ENCODE results near the gene ARHGEF4.
A peak's percentile ranks its signal among the peaks of the same experiment; 100 is the strongest.

ARHGEF4 gene

DNA sequence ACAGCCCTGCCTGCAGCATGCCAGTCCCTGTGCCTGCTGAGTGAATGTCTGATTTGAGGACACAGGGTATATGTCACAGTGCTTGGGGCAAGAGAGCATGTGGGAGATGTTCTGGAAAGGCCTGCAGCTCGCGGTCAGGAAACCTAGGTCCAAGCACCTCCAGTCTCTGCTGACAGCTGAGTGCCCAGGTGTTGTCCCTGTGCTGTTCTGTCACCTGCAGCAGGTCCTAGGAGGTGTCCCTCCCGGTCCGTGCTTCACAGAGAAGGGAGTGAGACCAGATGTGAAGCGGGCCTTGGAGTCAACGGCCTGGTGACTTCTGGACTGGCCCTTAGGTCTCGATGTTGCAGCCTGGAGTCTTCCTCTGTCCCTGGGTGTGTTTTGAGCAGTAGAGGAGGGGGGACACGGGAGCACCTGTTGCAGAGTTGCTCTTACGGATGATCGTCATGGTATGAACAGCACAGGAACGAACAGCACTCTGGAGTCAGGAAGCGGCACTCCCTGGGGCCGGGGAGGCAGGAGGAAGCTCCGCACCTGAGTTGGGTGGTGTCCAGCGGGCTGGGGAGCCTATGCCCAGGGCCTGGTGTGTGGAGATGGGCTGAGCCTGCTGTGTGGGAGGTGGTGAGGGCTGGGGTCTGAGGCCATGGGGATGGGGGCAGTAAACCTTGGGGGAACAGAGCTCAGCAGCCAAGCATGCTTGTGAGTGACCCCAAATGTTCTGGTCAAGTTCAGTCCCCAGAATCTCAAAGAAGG, 21.6 kb upstream of the ARHGEF4 start:
- Histone ChIP-seq H3K4me2 (no peak overlapping the region), H3K27me3 (peaks cover 0 to 1% (median 0%) of the 10 kb centered on the region in 11 experiments; a peak in 2 of 22 replicates), H3K27ac (no peak overlapping the region), H3K9me3 (replicated peaks in 1 of 11) (no peaks in the 10 kb centered on the region), H3K4me1 (peaks cover 11 to 15% (median 13%) of the 10 kb centered on the region in 10 experiments), H3K36me3 (no peaks in the 10 kb centered on the region), H4K20me1 (no peaks in the 10 kb centered on the region), H3K4me3 (no peak overlapping the region), H3K9ac (no peak overlapping the region)
- TF ChIP-seq Cebpa-rat (IDR thresholded peaks at IDR 0.05), result no peak

DNA sequence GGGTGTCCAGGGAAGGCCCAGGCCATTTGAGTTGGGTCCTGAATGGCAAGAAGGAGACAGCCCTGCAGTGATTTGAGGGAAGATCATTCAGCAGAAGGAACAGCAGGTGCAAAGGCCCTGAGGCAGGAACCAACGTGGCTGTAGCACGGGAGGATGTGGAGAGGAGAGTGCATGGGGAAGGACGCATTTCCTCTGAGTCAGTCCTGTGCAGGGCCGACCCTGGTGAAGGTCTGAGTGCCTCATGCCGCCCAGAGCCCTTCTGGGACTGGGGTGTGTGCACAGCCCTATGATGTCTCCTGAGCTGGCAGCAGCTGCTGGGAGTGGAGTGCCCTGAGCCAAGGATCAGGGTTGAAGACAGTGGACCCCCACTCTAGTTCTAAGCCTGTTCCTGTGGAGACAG, 17.9 kb upstream of the ARHGEF4 start:
- peaks cover 0 to 9% (median 0%) of the 10 kb centered on the region in 11 experiments; a peak in 3 of 22 replicates for H3K27me3 ChIP-seq
- H3K36me3 ChIP-seq, result no peaks in the 10 kb centered on the region
- H3K4me1 ChIP-seq, result peaks cover 27 to 39% (median 33%) of the 10 kb centered on the region in 10 experiments
- H3K9ac ChIP-seq, result peak overlapping the region in 2 of 11 experiments; percentile 62 to 63; a peak in 1 of 22 replicates
- peaks cover 0 to under 1% (median 0%) of the 10 kb centered on the region in 11 experiments; a peak in 1 of 22 replicates for H4K20me1 ChIP-seq
- no peaks in the 10 kb centered on the region for H3K9me3 ChIP-seq (replicated peaks in 1 of 11)
- peak overlapping the region in 2 of 11 experiments; percentile 51 to 66; a peak in 3 of 22 replicates for H3K27ac ChIP-seq
- TF ChIP-seq Cebpa-rat (IDR thresholded peaks at IDR 0.05), result no peak
- no peak overlapping the region for H3K4me3 ChIP-seq
- H3K4me2 ChIP-seq, result peak overlapping the region; percentile 70 to 89 (median 81); a peak in 18 of 22 replicates

DNA sequence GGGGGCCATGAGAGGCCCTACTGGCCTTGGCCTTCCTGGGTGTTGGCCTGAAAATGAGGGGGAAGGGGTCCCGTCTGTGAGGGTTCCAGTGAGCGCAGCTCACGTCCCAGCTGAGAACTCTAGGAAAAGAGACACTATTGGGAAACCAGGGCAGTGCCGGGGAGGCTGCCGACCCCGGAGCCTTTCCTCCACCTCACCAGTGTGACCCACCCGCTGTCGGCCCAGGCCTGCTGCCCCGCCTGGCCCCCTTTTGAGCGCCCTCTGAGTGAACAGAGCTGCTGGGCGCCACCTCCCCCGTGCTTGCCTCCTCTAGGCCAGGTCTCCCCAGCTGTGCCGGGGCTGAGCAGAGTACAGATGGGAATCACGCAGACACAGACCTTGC, 17.5 kb upstream of the ARHGEF4 start:
- H3K4me2 ChIP-seq, result peak overlapping the region; percentile 70 to 89 (median 81)
- TF ChIP-seq Cebpa-rat (IDR thresholded peaks at IDR 0.05), result no peak
- H3K9ac ChIP-seq, result peak overlapping the region in 5 of 11 experiments; percentile 12 to 63 (median 46); a peak in 8 of 22 replicates
- peaks cover 0 to 4% (median 0%) of the 10 kb centered on the region in 11 experiments; a peak in 1 of 22 replicates for H4K20me1 ChIP-seq
- peak overlapping the region in 8 of 11 experiments; percentile 41 to 71 (median 54); a peak in 14 of 22 replicates for H3K27ac ChIP-seq
- no peaks in the 10 kb centered on the region for H3K36me3 ChIP-seq
- H3K4me3 ChIP-seq, result no peak overlapping the region
- peaks cover 0 to 9% (median 0%) of the 10 kb centered on the region in 11 experiments; a peak in 3 of 22 replicates for H3K27me3 ChIP-seq
- no peaks in the 10 kb centered on the region for H3K9me3 ChIP-seq (replicated peaks in 1 of 11)
- peaks cover 31 to 43% (median 37%) of the 10 kb centered on the region in 10 experiments for H3K4me1 ChIP-seq

DNA sequence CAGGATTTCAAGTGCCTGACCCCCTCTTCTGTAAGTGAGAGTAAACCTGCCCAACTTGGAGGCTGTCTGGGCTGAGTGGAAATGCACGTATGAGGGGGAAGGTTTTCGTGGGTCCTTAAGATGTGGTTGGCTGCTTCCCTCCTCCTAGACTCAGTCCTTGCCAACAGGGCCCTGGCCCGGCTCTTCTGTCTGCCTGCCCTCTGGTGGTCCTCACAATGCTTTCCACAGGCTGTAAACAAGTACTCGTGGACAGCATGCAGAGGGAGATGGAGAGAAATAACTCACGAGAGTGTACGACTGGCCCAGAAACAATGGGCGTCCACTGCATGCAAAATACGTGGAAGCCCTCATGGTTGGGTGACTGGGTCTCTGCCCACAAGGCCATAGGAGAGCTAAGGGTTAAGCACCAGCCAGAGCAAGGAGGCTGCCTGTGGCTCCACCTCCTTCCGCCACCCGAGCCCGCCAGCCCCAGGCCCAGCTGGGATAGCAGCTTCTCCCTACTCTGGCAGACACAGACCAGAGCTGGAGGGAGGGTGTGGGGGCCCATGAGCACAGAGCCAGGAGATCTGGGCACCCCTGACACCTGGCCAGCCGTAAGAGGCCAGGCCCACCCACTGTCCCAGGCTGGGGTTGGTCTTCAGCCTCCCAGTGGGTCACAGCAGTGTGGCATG, 17.0 kb upstream of the ARHGEF4 start:
- Histone ChIP-seq H3K4me2 (peak overlapping the region; percentile 70 to 89 (median 81)), H4K20me1 (peaks cover 0 to 6% (median 0%) of the 10 kb centered on the region in 11 experiments; a peak in 1 of 22 replicates), H3K4me3 (no peak overlapping the region), H3K4me1 (peaks cover 35 to 48% (median 42%) of the 10 kb centered on the region in 10 experiments), H3K9me3 (replicated peaks in 1 of 11) (no peaks in the 10 kb centered on the region), H3K27me3 (peaks cover 0 to 9% (median 0%) of the 10 kb centered on the region in 11 experiments; a peak in 3 of 22 replicates), H3K36me3 (no peaks in the 10 kb centered on the region), H3K27ac (peak overlapping the region in 10 of 11 experiments; percentile 7 to 71 (median 49); a peak in 16 of 22 replicates), H3K9ac (peak overlapping the region; percentile 0 to 69 (median 41); a peak in 15 of 22 replicates)
- TF ChIP-seq Cebpa-rat (IDR thresholded peaks at IDR 0.05), result no peak

DNA sequence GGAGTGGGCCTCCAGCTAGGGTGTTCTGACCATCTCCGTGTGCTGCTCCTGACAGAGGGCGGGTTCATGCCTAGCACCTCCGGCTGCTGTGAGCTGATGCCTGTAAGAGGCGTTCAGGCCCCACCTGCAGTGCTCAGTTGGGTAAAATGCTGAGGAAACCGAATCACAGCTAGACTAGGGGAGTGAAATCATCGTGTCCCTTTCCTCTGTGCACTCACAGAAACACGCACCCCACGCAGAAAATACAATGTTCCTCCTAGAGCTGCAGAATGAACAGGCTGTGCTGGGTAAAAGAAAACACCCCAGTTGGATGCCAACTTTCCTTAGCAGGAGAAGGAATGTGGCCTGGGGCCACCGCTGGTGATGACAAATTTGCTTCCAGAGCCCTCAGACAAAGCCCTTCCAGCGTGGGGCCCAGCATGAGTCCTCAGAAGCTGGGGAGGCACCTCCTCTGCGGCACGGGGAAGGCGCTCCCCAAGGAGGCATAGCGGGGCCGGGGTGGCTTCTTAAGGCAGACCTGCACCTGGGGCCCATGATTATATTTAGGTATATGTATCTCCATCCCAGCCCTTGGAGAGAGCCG, 16.3 kb upstream of the ARHGEF4 start:
- Histone ChIP-seq H3K9me3 (replicated peaks in 1 of 11) (no peaks in the 10 kb centered on the region), H3K27me3 (peaks cover 0 to 10% (median 0%) of the 10 kb centered on the region in 11 experiments; a peak in 3 of 22 replicates), H4K20me1 (peaks cover 0 to 12% (median 0%) of the 10 kb centered on the region in 11 experiments; a peak in 2 of 22 replicates), H3K4me3 (no peak overlapping the region), H3K4me1 (peaks cover 41 to 54% (median 48%) of the 10 kb centered on the region in 10 experiments), H3K9ac (peak overlapping the region; percentile 0 to 69 (median 41); a peak in 15 of 22 replicates), H3K4me2 (peak overlapping the region; percentile 70 to 89 (median 81)), H3K36me3 (no peaks in the 10 kb centered on the region), H3K27ac (peak overlapping the region in 10 of 11 experiments; percentile 7 to 71 (median 49); a peak in 16 of 22 replicates)
- TF ChIP-seq Cebpa-rat (IDR thresholded peaks at IDR 0.05), result no peak

DNA sequence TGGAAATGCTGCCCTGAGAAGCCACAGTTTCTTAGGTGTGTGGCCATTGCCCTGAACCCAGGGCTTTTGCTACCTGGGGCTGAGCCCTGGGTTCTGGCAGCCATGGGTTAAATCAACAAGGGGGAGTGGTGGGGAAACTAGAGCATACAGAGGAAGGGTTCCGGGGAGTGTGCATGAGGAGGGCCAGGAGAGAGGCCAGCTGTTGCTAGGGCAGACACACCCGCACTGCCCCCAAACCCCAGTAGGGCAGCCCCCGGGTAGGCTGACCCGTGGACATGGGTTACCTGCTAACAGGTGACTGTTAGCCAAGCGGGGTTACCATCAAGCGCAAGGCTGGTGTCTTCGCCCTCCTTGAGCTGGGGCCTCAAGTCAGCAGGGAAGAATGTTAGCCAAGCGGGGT, 14.8 kb upstream of the ARHGEF4 start:
- Histone ChIP-seq H3K9me3 (replicated peaks in 1 of 11) (no peaks in the 10 kb centered on the region), H4K20me1 (peaks cover 0 to 16% (median 0%) of the 10 kb centered on the region in 11 experiments; a peak in 4 of 22 replicates), H3K36me3 (no peaks in the 10 kb centered on the region), H3K9ac (no peak overlapping the region), H3K4me1 (peaks cover 56 to 69% (median 63%) of the 10 kb centered on the region in 10 experiments), H3K27ac (no peak overlapping the region), H3K4me3 (no peak overlapping the region), H3K27me3 (peaks cover 0 to 12% (median 0%) of the 10 kb centered on the region in 11 experiments; a peak in 3 of 22 replicates), H3K4me2 (peak overlapping the region in 1 of 11 experiments; percentile 13; a peak in 1 of 22 replicates)
- no peak for TF ChIP-seq Cebpa-rat (IDR thresholded peaks at IDR 0.05)

DNA sequence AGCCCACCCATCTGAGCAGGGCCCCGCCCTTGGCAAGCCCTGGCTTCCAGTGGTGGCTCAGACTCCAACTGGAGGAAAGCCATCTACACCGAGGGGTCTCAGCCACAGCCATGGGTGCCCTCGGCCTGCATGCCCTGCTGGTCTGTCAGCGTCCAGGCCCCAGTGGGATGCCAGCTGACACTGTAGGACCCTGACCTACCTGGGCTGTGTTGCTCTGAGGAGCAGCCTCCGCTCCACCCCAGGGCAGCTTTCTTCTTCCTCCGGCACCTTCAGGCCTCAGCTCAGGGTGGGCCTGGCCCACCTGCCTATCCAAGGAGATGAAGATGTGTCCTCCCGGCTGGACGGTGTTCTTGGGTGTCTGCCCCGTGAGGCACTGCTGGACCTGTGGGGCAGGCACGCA, 13.9 kb upstream of the ARHGEF4 start:
- Histone ChIP-seq H3K4me1 (peaks cover 65 to 78% (median 72%) of the 10 kb centered on the region in 10 experiments), H3K27ac (peak overlapping the region in 4 of 11 experiments; percentile 75 to 84 (median 78); a peak in 6 of 22 replicates), H3K4me3 (no peak overlapping the region), H3K4me2 (peak overlapping the region in 10 of 11 experiments; percentile 71 to 95 (median 90); a peak in 16 of 22 replicates), H3K9ac (peak overlapping the region in 3 of 11 experiments; percentile 40 to 63 (median 58); a peak in 2 of 22 replicates), H3K36me3 (no peaks in the 10 kb centered on the region), H3K27me3 (peaks cover 0 to 12% (median 0%) of the 10 kb centered on the region in 11 experiments; a peak in 3 of 22 replicates), H3K9me3 (replicated peaks in 1 of 11) (no peaks in the 10 kb centered on the region), H4K20me1 (peaks cover 0 to 25% (median 0%) of the 10 kb centered on the region in 11 experiments; a peak in 4 of 22 replicates)
- no peak for TF ChIP-seq Cebpa-rat (IDR thresholded peaks at IDR 0.05)
